Fibroblast of peridontal ligament (primary cell): Measurements from ENCODE around the gene ESRRG.
A peak's percentile ranks its signal among the peaks of the same experiment; 100 is the strongest.
"Not testable (repeated sequence)": the region's sequence is repeated elsewhere in the genome, so short reads cannot be mapped to it uniquely, and the experiment has no call there.

ENCODE experiments used
- DNase-seq: peaks from one replicate; pipeline ENCODE4 v3.0.0-alpha.2; 2010; ENCODE audit errors: extremely low read depth

ESRRG gene

GRCh38 chr1:216563087-216563486 is 160.1 kb downstream of the ESRRG start:
- no peak for DNase-seq

GRCh38 chr1:216562383-216562782 is 160.8 kb downstream of the ESRRG start:
- DNase-seq: peak; percentile 20

GRCh38 chr1:216560527-216560926 is 162.7 kb downstream of the ESRRG start:
- no peak for DNase-seq

- DNase-seq: no peak
Observed at GRCh38 chr1:216559359-216559758, 163.9 kb downstream of the ESRRG start.

- DNase-seq: no peak
Observed at GRCh38 chr1:216555653-216556052, 167.6 kb downstream of the ESRRG start.

GRCh38 chr1:216554934-216555333 is 168.3 kb downstream of the ESRRG start:
- no peak for DNase-seq

- no peak for DNase-seq
Observed at GRCh38 chr1:216553766-216554165, 169.5 kb downstream of the ESRRG start.

GRCh38 chr1:216553040-216553439 is 170.2 kb downstream of the ESRRG start:
- no peak for DNase-seq

GRCh38 chr1:216549796-216550195 is 173.4 kb downstream of the ESRRG start:
- DNase-seq: no peak

- no peak for DNase-seq
Observed at GRCh38 chr1:216542741-216543140, 180.5 kb downstream of the ESRRG start.

- DNase-seq: no peak
Observed at GRCh38 chr1:216542263-216542662, 181.0 kb downstream of the ESRRG start.

GRCh38 chr1:216535751-216536150 is 187.5 kb downstream of the ESRRG start:
- DNase-seq: no peak

GRCh38 chr1:216535059-216535458 is 188.2 kb downstream of the ESRRG start:
- peak; percentile 31 for DNase-seq

- DNase-seq: no peak
Observed at GRCh38 chr1:216533776-216534175, 189.5 kb downstream of the ESRRG start.

GRCh38 chr1:216532251-216532798 is 190.9 kb downstream of the ESRRG start:
- no peak for DNase-seq

GRCh38 chr1:216531263-216532239 is 191.7 kb downstream of the ESRRG start:
- DNase-seq: peak; percentile 49

- DNase-seq: not testable (repeated sequence)
Observed at GRCh38 chr1:216529851-216530250, 193.4 kb downstream of the ESRRG start.

GRCh38 chr1:216528816-216529215 is 194.4 kb downstream of the ESRRG start:
- DNase-seq: no peak

GRCh38 chr1:216523449-216524190 is 199.6 kb downstream of the ESRRG start:
- peak; percentile 78 for DNase-seq

GRCh38 chr1:216523043-216523442 is 200.2 kb downstream of the ESRRG start:
- DNase-seq: no peak

- no peak for DNase-seq
Observed at GRCh38 chr1:216521477-216521876, 201.8 kb downstream of the ESRRG start.

- peak; percentile 53 for DNase-seq
Observed at GRCh38 chr1:216518844-216519627, 204.2 kb downstream of the ESRRG start.
